ENCODE measurements around the gene KIR3DL1. TPM values are rescaled to one million over a fixed set of nuclear protein-coding genes. Genes with fewer than 3 reads are reported as not detected.

The KIR3DL1 gene
- total RNA-seq, 6 experiments from 2014 or later: 0.12 TPM; not detected in 5

DNA sequence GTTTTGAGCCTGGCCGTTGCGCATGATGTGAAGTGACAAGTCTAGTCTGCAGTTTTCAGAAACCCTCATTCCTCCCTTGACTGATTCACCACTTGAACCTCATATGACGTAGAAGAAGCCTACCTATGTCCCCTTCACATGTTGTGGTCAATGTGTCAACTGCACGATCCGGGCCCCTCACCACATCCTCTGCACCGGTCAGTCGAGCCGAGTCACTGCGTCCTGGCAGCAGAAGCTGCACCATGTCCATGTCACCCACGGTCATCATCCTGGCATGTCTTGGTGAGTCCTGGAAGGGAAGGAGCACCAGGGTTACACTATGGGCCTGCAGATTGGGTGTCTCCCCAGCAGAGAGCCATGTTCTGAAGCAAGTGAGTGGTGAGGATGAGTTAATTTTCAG, 12.9 kb upstream of the KIR3DL1 start, which contains the start of gene KIR2DL4:
TSS of gene KIR2DL4 (plus strand) at position 201 of the 400 bp plus-strand sequence. CDS start at position 243, 42 bp downstream.
- 53% methylated on average over 9 of the region's 10 CpGs for WGBS (ENCODE audit: insufficient coverage, low coverage, low lambda C conversion rate, missing lambda C conversion rate)

DNA sequence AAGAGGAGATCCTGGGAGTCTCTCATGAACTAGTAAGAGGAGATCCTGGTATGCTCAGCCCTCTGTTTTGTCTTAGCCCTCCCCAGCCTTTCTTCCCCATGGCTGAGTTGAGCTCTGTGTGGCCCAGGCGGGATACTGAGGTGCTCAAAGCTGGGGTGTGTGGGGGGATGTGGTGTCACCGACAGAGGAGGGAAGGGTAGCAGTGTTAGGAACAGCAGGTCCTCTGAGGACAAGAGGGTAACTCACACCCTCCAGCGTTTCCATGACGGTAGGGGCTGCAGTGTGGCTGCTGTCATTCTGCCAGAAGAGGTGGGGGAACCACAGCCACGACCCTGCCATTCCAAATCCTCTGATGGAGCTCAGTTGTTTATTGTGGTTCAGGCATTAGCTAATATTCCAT, 12.2 kb upstream of the KIR3DL1 start:
- intact Hi-C loops (cut with DNase I): no loop called here
- DNase-seq: no peak
- ATAC-seq: peak in 1 of 4 donors; percentile 52

More for the DNA sequence above, 12.9 kb upstream of the KIR3DL1 start, which contains the start of gene KIR2DL4:
- intact Hi-C loops (cut with DNase I): no loop called here
- TF ChIP-seq, protein P1, sequence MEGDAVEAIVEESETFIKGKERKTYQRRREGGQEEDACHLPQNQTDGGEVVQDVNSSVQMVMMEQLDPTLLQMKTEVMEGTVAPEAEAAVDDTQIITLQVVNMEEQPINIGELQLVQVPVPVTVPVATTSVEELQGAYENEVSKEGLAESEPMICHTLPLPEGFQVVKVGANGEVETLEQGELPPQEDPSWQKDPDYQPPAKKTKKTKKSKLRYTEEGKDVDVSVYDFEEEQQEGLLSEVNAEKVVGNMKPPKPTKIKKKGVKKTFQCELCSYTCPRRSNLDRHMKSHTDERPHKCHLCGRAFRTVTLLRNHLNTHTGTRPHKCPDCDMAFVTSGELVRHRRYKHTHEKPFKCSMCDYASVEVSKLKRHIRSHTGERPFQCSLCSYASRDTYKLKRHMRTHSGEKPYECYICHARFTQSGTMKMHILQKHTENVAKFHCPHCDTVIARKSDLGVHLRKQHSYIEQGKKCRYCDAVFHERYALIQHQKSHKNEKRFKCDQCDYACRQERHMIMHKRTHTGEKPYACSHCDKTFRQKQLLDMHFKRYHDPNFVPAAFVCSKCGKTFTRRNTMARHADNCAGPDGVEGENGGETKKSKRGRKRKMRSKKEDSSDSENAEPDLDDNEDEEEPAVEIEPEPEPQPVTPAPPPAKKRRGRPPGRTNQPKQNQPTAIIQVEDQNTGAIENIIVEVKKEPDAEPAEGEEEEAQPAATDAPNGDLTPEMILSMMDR (IDR thresholded peaks at IDR 0.05): no peak
- TF ChIP-seq POLR2A (IDR thresholded peaks at IDR 0.05): no peak
- no peaks in the 10 kb centered on the region for H3K9me3 ChIP-seq
- H3K4me3 ChIP-seq: no peak within 1 kb of the TSS
- no peaks in the 10 kb centered on the region for H3K27me3 ChIP-seq
- H3K4me1 ChIP-seq: no peaks in the 10 kb centered on the region
- ATAC-seq (peak in 2 of 4 donors; percentile 19 to 22), DNase-seq (no peak)
- no peaks in the 10 kb centered on the region for H3K36me3 ChIP-seq
- no peak within 1 kb of the TSS for H3K27ac ChIP-seq

DNA sequence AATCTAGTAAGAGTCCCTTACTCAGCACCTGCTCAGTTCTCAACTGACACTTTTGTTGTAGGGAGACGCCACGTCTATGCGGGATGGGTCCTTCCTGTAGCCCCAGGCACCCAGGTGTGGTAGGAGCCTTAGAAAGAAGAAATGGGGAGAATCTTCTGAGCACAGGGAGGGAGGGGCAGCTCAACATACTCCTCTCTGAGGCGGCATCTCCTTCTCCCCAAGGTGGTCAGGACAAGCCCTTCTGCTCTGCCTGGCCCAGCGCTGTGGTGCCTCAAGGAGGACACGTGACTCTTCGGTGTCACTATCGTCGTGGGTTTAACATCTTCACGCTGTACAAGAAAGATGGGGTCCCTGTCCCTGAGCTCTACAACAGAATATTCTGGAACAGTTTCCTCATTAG, 11.7 kb upstream of the KIR3DL1 start:
- H3K4me3 ChIP-seq: no peak overlapping the region
- ATAC-seq (no peak), DNase-seq (no peak)
- no peaks in the 10 kb centered on the region for H3K27me3 ChIP-seq
- no peak for TF ChIP-seq POLR2A (IDR thresholded peaks at IDR 0.05)
- TF ChIP-seq, protein P1 (IDR thresholded peaks at IDR 0.05): no peak
- no peak overlapping the region for H3K27ac ChIP-seq
- no peaks in the 10 kb centered on the region for H3K9me3 ChIP-seq
- H3K36me3 ChIP-seq: no peaks in the 10 kb centered on the region
- intact Hi-C loops (cut with DNase I): no loop called here
- H3K4me1 ChIP-seq: no peaks in the 10 kb centered on the region
- WGBS (ENCODE audit: insufficient coverage, low coverage, low lambda C conversion rate, missing lambda C conversion rate): 89% methylated on average over 4 of the region's 10 CpGs

More for the DNA sequence above, 12.2 kb upstream of the KIR3DL1 start:
- H3K36me3 ChIP-seq: no peaks in the 10 kb centered on the region
- no peaks in the 10 kb centered on the region for H3K4me1 ChIP-seq
- no peaks in the 10 kb centered on the region for H3K9me3 ChIP-seq
- no peaks in the 10 kb centered on the region for H3K27me3 ChIP-seq
- WGBS (ENCODE audit: insufficient coverage, low coverage, low lambda C conversion rate, missing lambda C conversion rate): 40% methylated on average over 1 of the region's 5 CpGs
- TF ChIP-seq, protein P1 (IDR thresholded peaks at IDR 0.05): no peak
- TF ChIP-seq POLR2A (IDR thresholded peaks at IDR 0.05): no peak
- no peak overlapping the region for H3K27ac ChIP-seq
- H3K4me3 ChIP-seq: no peak overlapping the region

DNA sequence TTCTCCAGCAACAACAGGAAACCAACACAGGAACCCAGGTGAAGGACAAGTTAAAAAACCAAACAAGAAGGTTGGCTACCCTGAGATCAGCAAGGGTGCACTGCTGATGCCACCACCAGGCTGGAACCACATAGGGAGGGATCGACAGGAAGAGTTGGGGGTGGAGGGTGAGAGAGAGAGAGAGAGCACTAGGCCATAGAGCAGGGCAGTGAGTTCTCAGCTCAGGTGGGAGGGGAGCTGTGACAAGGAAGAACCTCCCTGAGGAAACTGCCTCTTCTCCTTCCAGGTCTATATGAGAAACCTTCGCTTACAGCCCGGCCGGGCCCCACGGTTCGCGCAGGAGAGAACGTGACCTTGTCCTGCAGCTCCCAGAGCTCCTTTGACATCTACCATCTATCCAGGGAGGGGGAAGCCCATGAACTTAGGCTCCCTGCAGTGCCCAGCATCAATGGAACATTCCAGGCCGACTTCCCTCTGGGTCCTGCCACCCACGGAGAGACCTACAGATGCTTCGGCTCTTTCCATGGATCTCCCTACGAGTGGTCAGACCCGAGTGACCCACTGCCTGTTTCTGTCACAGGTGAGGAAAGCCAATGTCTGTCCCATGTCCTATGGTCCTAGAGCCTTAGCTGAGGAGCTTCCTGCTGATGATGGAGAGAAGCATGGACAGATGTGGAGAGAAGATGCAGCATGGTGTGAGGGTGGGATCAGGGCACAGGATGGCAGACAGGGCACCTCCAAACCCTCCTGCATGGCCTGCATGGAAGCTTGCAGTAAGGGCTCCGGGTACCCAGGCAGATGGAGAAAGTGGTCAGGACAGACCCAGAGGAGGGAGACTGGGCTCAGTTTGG, 10.4 kb upstream of the KIR3DL1 start:
- TF ChIP-seq, protein P1 (IDR thresholded peaks at IDR 0.05): no peak
- TF ChIP-seq POLR2A (IDR thresholded peaks at IDR 0.05): no peak
- 18% methylated on average over 3 of the region's 14 CpGs for WGBS (ENCODE audit: insufficient coverage, low coverage, low lambda C conversion rate, missing lambda C conversion rate)
- no peak overlapping the region for H3K27ac ChIP-seq
- ATAC-seq: no peak
- no peaks in the 10 kb centered on the region for H3K4me1 ChIP-seq
- intact Hi-C loops (cut with DNase I): no loop called here
- H3K4me3 ChIP-seq: no peak overlapping the region
- H3K27me3 ChIP-seq: no peaks in the 10 kb centered on the region
- H3K9me3 ChIP-seq: no peaks in the 10 kb centered on the region
- no peaks in the 10 kb centered on the region for H3K36me3 ChIP-seq
- no peak for DNase-seq

Measured in right lobe of liver (tissue), 6 donors.